Coronary artery (tissue), 2 donors: Measurements from ENCODE around the gene ARAP2.

Experiments used
- DNase-seq: peaks from one replicate; pipeline ENCODE4 v3.0.0-alpha.2; 2017; ENCODE audit warnings: low spot score
- H3K27ac ChIP-seq, 2 donors: fragments of 200-600 bp; sonication (generic); one replicate each; pipeline ENCODE4 v1.5.1; 2016 to 2019
- H3K4me3 ChIP-seq: fragments of 200-600 bp; sonication (generic); 2 replicates; pipeline ENCODE4 v1.5.1; 2016; ENCODE audit warnings: mild to moderate bottlenecking, moderate library complexity
- CTCF ChIP-seq: fragments of 200-600 bp; sonication (generic); IDR thresholded peaks from one replicate; pipeline ENCODE4 v1.5.1; 2019; ENCODE audit warnings: antibody characterized with exemption

ARAP2 gene

GRCh38 chr4:36198068-36198808 is 46.1 kb downstream of the ARAP2 start:
- TF ChIP-seq CTCF = no peak
- no peak for DNase-seq

GRCh38 chr4:36197501-36197900 is 46.8 kb downstream of the ARAP2 start:
- no peak for TF ChIP-seq CTCF
- DNase-seq = no peak
- Histone ChIP-seq H3K27ac (no peak overlapping the region), H3K4me3 (no peak overlapping the region)

More at GRCh38 chr4:36198068-36198808, 46.1 kb downstream of the ARAP2 start:
- Histone ChIP-seq H3K27ac (no peak overlapping the region), H3K4me3 (no peak overlapping the region)

GRCh38 chr4:36196145-36196913 is 48.0 kb downstream of the ARAP2 start:
- Histone ChIP-seq H3K4me3 (no peak overlapping the region), H3K27ac (no peak overlapping the region)
- no peak for TF ChIP-seq CTCF

GRCh38 chr4:36192922-36193321 is 51.4 kb downstream of the ARAP2 start:
- no peak for TF ChIP-seq CTCF
- H3K4me3 ChIP-seq = no peak overlapping the region
- no peak overlapping the region for H3K27ac ChIP-seq
- DNase-seq = no peak

More at GRCh38 chr4:36196145-36196913, 48.0 kb downstream of the ARAP2 start:
- no peak for DNase-seq

- no peak for DNase-seq
- no peak overlapping the region for H3K4me3 ChIP-seq
- TF ChIP-seq CTCF = no peak
- no peak overlapping the region for H3K27ac ChIP-seq
Observed at GRCh38 chr4:36189511-36190226, 54.6 kb downstream of the ARAP2 start.

- no peak for DNase-seq
- no peak overlapping the region for H3K27ac ChIP-seq
- no peak for TF ChIP-seq CTCF
- no peak overlapping the region for H3K4me3 ChIP-seq
Observed at GRCh38 chr4:36187723-36188333, 56.5 kb downstream of the ARAP2 start.
